G401.6 (cell line): ENCODE measurements around the gene TUBGCP2.
"Not testable (repeated sequence)": the region's sequence is repeated elsewhere in the genome, so short reads cannot be mapped to it uniquely, and the experiment has no call there.

Experiments
- FAIRE-seq: peaks from 2 replicates; lab custom pipeline; 2012; peaks lifted over from hg19 to GRCh38; lab: Jason Lieb, UNC

TUBGCP2 gene

GRCh38 chr10:133277277-133277992 lies 31.2 kb downstream of the TUBGCP2 start:
- FAIRE-seq = no peak

- no peak for FAIRE-seq
Observed at GRCh38 chr10:133276435-133277201, 32.1 kb downstream of the TUBGCP2 start, which contains the start of gene ADAM8. Gene ADAM8 (minus strand): TSS chr10:133276868. CDS start chr10:133276817, 51 bp downstream.

GRCh38 chr10:133276100-133276434 lies 32.6 kb downstream of the TUBGCP2 start:
- FAIRE-seq = no peak

DNA sequence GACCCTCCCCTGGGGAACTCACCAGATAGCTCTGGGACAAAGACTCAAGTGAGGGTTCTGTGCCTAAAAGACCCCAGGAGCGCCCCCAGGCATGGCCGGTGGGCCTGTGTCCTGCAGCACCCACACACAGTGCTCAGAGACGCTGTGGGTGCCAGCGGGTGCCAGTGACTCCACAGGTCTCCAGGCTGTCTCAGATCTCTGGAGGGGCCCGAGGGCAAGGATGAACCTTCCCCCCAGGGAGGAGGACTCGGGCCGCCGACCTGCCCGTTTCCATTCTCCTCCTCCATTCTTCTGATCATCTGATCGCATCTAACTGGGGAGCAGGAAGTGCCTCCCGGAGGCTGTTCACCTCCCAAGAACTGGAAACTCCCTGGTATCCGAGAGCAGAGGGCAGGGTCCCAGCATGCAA lies 33.0 kb downstream of the TUBGCP2 start:
- no peak for FAIRE-seq

DNA sequence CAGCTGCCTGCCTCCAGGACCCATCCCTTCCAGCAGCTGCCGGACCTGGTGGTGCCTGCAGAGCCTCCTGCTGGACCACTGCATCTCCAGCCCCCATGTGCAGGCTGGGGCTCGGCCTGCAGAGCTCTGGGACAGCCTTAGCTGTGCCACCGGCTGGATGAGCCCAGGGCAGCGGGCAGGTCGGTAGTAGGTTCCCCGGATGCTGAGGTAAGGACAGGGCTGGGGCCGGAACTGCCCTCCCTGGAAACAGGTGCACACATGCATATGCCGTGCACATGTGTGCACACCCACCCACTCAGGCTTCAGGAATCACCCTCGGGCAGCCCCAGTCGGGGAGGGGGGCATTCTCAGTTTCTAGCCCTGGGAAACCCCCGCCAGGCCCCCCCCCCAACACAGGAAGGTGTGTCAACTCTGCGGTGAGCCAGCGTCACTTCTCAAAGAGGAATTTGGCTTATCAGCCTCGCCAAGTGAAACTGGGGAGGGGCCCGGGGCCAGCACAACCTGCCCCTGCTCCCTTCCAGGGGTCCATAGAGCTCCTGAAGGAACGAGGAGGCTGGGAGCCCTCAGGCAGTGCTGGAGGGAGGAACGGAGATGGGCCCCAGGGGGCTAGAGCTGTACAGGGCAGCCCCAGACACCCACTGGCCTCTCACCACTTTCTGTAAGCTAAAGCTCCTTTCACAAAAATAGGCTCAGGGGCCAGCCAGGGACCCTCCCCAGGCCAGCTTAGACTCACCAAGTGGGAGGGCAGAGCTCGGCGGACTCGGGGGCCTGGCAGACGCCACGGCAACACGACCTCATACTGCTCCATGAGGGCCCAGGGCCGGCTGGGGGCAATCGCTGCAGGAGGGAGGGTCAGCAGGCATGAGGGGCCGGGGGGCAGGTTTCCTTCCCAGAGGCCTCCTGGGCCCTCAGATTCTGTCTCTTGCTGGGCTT lies 33.7 kb downstream of the TUBGCP2 start:
- no peak for FAIRE-seq

- no peak for FAIRE-seq
Observed at GRCh38 chr10:133273534-133274143, 35.0 kb downstream of the TUBGCP2 start.

GRCh38 chr10:133272964-133273420 lies 35.7 kb downstream of the TUBGCP2 start:
- no peak for FAIRE-seq

DNA sequence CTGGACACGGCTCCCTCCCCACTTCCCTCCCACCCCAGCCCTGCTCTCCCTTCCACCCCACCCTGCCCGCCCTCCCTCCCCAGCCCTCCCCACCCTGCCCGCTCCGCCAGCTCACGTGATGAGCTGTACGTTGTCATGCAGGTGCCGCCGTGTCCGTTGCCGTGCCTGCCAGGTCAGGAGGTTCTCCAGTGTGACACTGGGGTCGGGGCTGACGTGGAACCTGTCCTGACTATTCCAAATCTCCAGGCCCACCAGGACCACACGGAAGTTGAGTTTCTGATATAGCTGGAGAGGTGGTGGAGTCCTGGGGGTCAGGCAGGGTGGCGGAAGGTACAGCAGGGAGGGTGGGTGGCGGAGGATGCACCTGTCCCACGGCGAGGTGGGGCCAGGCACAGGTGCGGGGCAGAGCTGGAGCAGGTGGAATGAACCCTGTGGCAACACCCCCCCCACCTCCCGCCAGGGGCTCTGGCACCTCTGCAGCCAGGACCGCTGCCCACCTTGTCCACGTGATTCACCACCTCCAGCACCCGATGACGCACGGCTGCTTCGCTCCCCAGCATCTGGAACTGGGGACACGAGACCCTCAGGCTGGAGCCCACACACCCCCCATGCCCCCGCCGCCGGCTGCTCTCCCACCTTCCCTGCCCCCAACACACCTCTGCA lies 36.2 kb downstream of the TUBGCP2 start:
- FAIRE-seq = no peak

GRCh38 chr10:133271521-133272300 lies 37.0 kb downstream of the TUBGCP2 start:
- no peak for FAIRE-seq

DNA sequence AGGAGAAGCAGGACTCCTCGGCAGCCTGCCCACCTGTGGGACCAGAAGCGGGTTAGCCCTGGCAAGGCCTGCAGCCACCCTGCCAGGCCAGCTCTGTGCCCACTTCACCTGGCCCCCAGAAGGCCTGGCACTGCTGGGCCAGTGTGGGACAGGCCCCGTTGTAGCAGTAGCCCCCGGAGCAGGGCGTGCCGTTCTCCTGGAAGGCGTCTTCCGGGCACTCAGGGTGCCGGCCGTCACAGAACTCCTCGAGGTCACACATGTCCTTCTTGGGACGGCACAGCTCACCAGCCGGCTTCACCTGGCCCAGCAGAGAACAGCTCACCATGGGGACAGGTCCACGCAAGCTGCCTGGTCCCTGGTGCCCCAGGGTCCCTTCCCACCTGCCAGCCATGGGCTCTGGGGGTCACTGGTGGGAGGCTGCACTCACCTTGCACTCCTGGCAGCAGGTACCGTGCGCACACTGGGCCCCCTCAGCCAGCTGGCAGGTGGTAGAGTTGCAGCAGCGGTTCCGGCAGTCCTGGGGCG lies 37.8 kb downstream of the TUBGCP2 start:
- FAIRE-seq = no peak

DNA sequence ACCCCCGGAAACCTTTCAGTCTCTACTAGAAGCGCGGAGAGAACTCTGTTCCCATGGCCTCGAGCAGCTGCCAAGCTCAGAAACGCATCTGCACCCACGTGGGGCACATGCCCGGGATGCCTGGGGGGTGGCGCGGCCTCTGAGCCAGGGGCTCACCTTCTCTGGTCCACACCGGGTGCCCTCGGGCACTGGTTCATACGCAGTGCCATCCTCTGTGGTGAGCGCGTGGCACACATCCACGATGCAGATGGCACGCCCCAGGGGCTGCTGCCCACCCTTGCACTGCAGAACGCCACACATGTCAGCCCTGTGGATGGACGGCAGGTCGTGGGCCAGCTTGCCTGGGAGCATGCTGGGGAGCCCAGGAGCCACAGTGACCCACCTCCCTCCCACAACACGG lies 38.5 kb downstream of the TUBGCP2 start:
- no peak for FAIRE-seq

DNA sequence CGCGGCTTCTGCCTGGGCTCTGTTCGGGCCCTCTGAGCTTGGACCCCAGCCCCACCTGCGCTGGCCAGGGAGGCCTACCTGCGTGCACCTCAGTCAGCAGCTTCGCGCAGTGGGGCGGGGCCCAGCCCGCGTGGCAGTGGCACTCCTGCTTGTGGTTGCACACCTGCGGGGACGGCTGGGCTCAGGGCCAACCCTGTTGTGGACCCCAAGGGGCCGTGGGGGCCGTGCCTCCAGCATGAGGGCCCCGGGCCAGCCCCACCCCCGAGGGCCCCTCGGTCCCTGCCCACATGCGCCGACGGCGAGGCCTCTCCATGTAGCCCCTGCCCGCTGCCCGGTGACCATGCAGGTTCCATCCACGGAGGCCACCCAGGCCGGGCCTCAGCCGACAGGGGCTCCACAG lies 39.3 kb downstream of the TUBGCP2 start:
- FAIRE-seq = no peak

DNA sequence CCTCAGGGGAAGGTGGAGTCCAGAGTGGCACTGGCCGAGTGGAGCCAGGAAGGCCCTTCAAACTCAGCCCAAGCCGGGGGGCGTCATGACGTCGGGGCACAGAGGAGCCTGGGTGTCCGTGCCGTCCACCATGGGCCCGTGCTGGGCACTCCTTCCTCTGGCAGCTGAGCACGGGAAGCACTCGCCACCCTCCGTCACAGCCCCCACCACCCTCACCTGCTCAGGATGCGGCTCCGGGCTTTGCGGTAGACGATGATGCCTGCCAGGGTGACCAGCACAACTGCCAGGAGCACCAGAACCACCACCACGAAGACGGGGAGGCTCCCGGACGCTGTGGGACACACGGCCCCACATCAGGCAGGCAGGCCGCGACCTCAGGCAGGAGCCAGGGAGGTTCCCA lies 40.1 kb downstream of the TUBGCP2 start:
- no peak for FAIRE-seq

DNA sequence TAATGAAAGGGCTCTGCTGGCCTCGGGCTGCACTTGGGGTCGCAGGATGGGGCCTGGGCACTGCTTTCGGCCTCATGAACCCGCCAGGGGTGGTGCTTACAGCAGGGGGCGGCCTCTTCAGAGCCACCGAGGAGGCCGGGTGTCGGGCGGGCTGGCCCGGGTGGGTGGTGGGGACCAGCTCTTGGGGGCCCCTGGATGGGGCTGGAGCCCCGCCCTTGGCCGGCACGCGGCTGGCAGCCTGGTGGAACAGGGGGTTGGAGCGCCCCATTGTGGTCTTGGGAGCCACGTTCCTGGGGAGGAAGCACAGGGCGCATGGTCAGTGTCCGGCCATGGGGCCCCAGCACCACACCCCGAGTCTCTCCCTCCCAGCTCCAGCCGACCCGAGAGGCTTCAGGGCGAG lies 40.8 kb downstream of the TUBGCP2 start:
- no peak for FAIRE-seq

DNA sequence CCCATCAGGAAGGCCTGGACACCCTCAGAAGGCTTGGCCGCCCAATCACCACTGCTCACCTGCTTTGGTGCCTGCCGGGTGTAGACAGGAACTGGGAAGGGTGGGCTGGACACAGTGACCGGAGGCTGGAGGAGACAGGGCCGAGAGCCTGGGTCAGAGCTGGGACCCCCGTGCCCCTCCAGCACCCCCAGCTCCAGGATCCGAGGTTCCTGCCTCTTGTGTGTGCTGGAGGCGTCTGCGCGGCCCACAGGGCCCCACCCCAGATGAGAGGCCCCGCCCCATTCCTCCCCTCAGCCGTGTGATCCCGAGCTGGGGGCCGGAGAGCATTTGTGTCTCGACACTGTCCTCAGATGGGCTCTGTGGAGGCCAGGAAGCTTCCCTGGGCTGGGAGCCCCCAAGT lies 41.4 kb downstream of the TUBGCP2 start:
- no peak for FAIRE-seq

DNA sequence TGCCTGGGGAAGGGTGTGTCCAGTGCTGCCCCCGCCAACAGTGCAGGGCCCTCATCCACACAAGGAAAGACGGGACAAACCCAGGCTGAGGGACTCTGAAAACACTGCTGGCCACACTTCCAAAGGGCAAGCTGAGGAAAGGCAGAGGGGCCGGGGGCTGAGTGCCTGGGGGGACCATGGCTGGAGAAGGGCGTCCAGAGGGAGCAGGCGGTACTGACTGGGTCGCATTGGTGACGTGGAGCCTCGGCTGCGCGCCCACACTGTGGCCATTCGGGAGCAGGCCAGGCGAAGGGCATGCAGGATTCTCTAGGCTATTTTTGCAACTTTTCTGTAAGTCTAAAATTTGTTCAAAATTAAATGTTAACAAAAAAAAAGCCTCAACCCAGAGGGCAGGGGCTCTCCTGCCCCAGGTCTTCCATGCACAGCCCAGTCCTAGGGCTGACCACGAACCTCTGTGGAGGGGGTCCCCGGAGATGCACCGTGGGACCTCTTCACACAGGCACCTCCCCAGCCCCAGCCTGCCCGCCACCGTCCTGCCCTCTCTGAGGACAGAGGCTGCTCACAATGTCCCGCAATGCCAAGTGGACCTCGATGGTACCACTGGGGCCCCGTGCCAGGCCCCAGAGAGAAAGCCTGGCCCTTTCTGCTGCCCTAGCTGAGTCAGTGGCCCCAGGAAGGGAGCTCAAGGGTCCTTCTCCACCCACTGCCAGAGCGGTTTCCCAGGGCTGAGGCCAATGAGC lies 42.4 kb downstream of the TUBGCP2 start:
- FAIRE-seq = no peak

GRCh38 chr10:133265052-133265451 lies 43.6 kb downstream of the TUBGCP2 start:
- not testable (repeated sequence) for FAIRE-seq

GRCh38 chr10:133264461-133264860 lies 44.2 kb downstream of the TUBGCP2 start:
- FAIRE-seq = no peak

DNA sequence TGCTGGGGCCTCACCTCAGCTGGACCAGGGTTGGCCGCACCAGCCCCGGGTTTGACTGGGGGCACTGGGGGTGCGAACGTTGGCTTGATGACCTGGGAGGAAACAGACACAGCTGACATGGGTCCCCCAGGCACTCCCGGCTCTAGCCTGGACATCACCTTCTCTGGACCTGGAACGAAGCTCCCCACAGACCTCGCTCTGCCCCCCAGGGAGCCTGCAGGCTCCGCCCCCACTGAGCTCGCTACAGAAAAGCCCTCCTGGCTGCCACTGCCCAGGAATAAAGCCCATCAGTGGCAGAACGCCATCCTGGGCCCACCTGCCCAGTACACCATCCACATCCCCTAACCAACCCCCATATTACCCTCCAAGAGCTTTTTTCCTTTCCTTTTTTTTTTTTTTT lies 45.0 kb downstream of the TUBGCP2 start:
- FAIRE-seq = no peak

- no peak for FAIRE-seq
Observed at GRCh38 chr10:133262696-133263095, 46.0 kb downstream of the TUBGCP2 start.
